ENCODE measurements around the gene TRIML1. TPM values are rescaled to one million over a fixed set of nuclear protein-coding genes. Genes with fewer than 3 reads are reported as not detected.

TRIML1 gene
- total RNA-seq, 4 donors from 2014 or later = not detected

- Histone ChIP-seq H3K4me1 (no peaks in the 10 kb centered on the region), H3K4me3 (no peak overlapping the region), H3K36me3 (no peaks in the 10 kb centered on the region), H3K9me3 (no peaks in the 10 kb centered on the region), H3K27me3 (no peaks in the 10 kb centered on the region), H3K27ac (no peak overlapping the region)
- DNase-seq (no peak), ATAC-seq (no peak)
- intact Hi-C loops (cut with DNase I; ENCODE audit: low total_unique reads) = no loop called here
- in situ Hi-C loops (cut with MboI; ENCODE audit: low sequenced_read_pairs in 4 of 4) = no loop called here
- TF ChIP-seq CTCF (IDR thresholded peaks at IDR 0.05 in 4 of 5, conservative IDR thresholded peaks at IDR 0.05 in 1 of 5) (no peak), POLR2A (IDR thresholded peaks at IDR 0.05) (no peak)
Measured at GRCh38 chr4:188160406-188160805, 21.2 kb downstream of the TRIML1 start.

- Histone ChIP-seq H3K36me3 (no peaks in the 10 kb centered on the region), H3K27me3 (no peaks in the 10 kb centered on the region), H3K4me3 (no peak overlapping the region), H3K9me3 (no peaks in the 10 kb centered on the region), H3K4me1 (no peaks in the 10 kb centered on the region), H3K27ac (no peak overlapping the region)
- DNase-seq (no peak), ATAC-seq (no peak)
- intact Hi-C loops (cut with DNase I; ENCODE audit: low total_unique reads) (no loop called here), in situ Hi-C loops (cut with MboI; ENCODE audit: low sequenced_read_pairs in 4 of 4) (no loop called here)
- TF ChIP-seq CTCF (IDR thresholded peaks at IDR 0.05 in 4 of 5, conservative IDR thresholded peaks at IDR 0.05 in 1 of 5) = no peak
- TF ChIP-seq POLR2A (IDR thresholded peaks at IDR 0.05) = no peak
Measured at GRCh38 chr4:188161167-188161566, 21.9 kb downstream of the TRIML1 start.

- no peaks in the 10 kb centered on the region for H3K4me1 ChIP-seq
- no peaks in the 10 kb centered on the region for H3K27me3 ChIP-seq
- in situ Hi-C loops (cut with MboI; ENCODE audit: low sequenced_read_pairs in 4 of 4) = no loop called here
- TF ChIP-seq POLR2A (IDR thresholded peaks at IDR 0.05) (no peak), CTCF (IDR thresholded peaks at IDR 0.05 in 4 of 5, conservative IDR thresholded peaks at IDR 0.05 in 1 of 5) (no peak)
- no peak overlapping the region for H3K27ac ChIP-seq
- ATAC-seq (no peak), DNase-seq (no peak)
- H3K36me3 ChIP-seq = no peaks in the 10 kb centered on the region
- H3K4me3 ChIP-seq = no peak overlapping the region
- H3K9me3 ChIP-seq = no peaks in the 10 kb centered on the region
- intact Hi-C loops (cut with DNase I; ENCODE audit: low total_unique reads) = no loop called here
Measured at GRCh38 chr4:188162698-188163097, 23.5 kb downstream of the TRIML1 start.

GRCh38 chr4:188168726-188169373 lies 29.6 kb downstream of the TRIML1 start:
- Histone ChIP-seq H3K36me3 (no peaks in the 10 kb centered on the region), H3K27ac (no peak overlapping the region), H3K9me3 (no peaks in the 10 kb centered on the region), H3K4me3 (no peak overlapping the region), H3K27me3 (no peaks in the 10 kb centered on the region), H3K4me1 (no peaks in the 10 kb centered on the region)
- in situ Hi-C loops (cut with MboI; ENCODE audit: low sequenced_read_pairs in 4 of 4) (no loop called here), intact Hi-C loops (cut with DNase I; ENCODE audit: low total_unique reads) (no loop called here)
- TF ChIP-seq POLR2A (IDR thresholded peaks at IDR 0.05) = no peak
- TF ChIP-seq CTCF (IDR thresholded peaks at IDR 0.05 in 4 of 5, conservative IDR thresholded peaks at IDR 0.05 in 1 of 5) = no peak
- ATAC-seq (no peak), DNase-seq (no peak)

- TF ChIP-seq POLR2A (IDR thresholded peaks at IDR 0.05) (no peak), CTCF (IDR thresholded peaks at IDR 0.05 in 4 of 5, conservative IDR thresholded peaks at IDR 0.05 in 1 of 5) (no peak)
- no peak overlapping the region for H3K27ac ChIP-seq
- ATAC-seq (no peak), DNase-seq (no peak)
- no peak overlapping the region for H3K4me3 ChIP-seq
- in situ Hi-C loops (cut with MboI; ENCODE audit: low sequenced_read_pairs in 4 of 4) (no loop called here), intact Hi-C loops (cut with DNase I; ENCODE audit: low total_unique reads) (no loop called here)
- no peaks in the 10 kb centered on the region for H3K9me3 ChIP-seq
- no peaks in the 10 kb centered on the region for H3K27me3 ChIP-seq
- H3K36me3 ChIP-seq = no peaks in the 10 kb centered on the region
- H3K4me1 ChIP-seq = no peaks in the 10 kb centered on the region
Measured at GRCh38 chr4:188171551-188171950, 32.3 kb downstream of the TRIML1 start.

Measured in gastrocnemius medialis (tissue), 4 donors.